Vagina (tissue), 2 donors: ENCODE data around the gene NDUFAF8. TPM values are rescaled to one million over a fixed set of nuclear protein-coding genes. Genes with fewer than 3 reads are reported as not detected.

ENCODE experiments used
- DNase-seq, 2 donors: peaks; one replicate each; pipeline ENCODE4 v3.0.0-alpha.2; 2017; ENCODE audit errors: extremely low spot score in 2 of 2
- H3K27ac ChIP-seq: fragments of 200-600 bp; sonication (generic); one replicate; pipeline ENCODE4 v1.5.1; 2019
- H3K27me3 ChIP-seq: fragments of 200-600 bp; sonication (generic); one replicate; pipeline ENCODE4 v1.5.1; 2019
- H3K36me3 ChIP-seq, 2 donors: fragments of 200-600 bp; sonication (generic); one replicate each; pipeline ENCODE4 v1.5.1; 2017 to 2019
- H3K4me1 ChIP-seq: fragments of 200-600 bp; sonication (generic); one replicate; pipeline ENCODE4 v1.5.1; 2019
- H3K4me3 ChIP-seq, 2 donors: fragments of 200-600 bp; sonication (generic); 1 replicate in 1 of 2; 2 replicates in 1 of 2; pipeline ENCODE4 v1.5.1; 2016 to 2019
- H3K9me3 ChIP-seq: fragments of 200-600 bp; sonication (generic); one replicate; pipeline ENCODE4 v1.5.1; 2019
- CTCF ChIP-seq, 3 experiments: fragments of 450-650 bp in 2 of 3; fragments of 200-600 bp in 1 of 3; sonication (generic) in 1 of 3; IDR thresholded peaks; one replicate each; pipeline ENCODE4 v1.5.1; 2017 to 2019; ENCODE audit warnings: antibody characterized with exemption in 3 of 3, mild to moderate bottlenecking in 2 of 3, moderate library complexity in 2 of 3
- POLR2A ChIP-seq, 2 donors: fragments of 450-650 bp; IDR thresholded peaks; one replicate each; pipeline ENCODE4 v1.6.1; 2017; ENCODE audit warnings: antibody characterized with exemption in 2 of 2, mild to moderate bottlenecking in 2 of 2, moderate library complexity in 2 of 2
- POLR2AphosphoS5 ChIP-seq, 2 donors: sonication (generic); formaldehyde crosslinking; IDR thresholded peaks; one replicate each; pipeline ENCODE4 v1.9.0; 2017; ENCODE audit warnings: antibody characterized with exemption in 2 of 2, mild to moderate bottlenecking in 2 of 2, low read depth in 1 of 2; ENCODE audit not compliant: insufficient read depth in 1 of 2
- intact Hi-C: fragments of 100-400 bp; cut with DNase I; formaldehyde crosslinking; loops from one replicate; pipeline ENCODE4 v1.15.1; 2023
- total RNA-seq: library from RNA; depleted of rRNA; stranded (reverse); fragments of >200 nt; gene quantifications from one replicate; pipeline ENCODE4 v1.2.3, GENCODE V29; 2016

NDUFAF8 gene
- 52.5 TPM for total RNA-seq

GRCh38 chr17:81238815-81239713, at the start of gene NDUFAF8, which contains the start of gene TEPSIN:
TSS of gene NDUFAF8 (plus strand) at chr17:81239318. CDS start at chr17:81239364, 46 bp downstream.
TSS of gene TEPSIN (minus strand) at chr17:81239055. CDS start at chr17:81239033, 22 bp downstream.
- Histone ChIP-seq H3K27me3 (no peaks in the 10 kb centered on the region), H3K27ac (peak within 1 kb of the TSS; percentile 80), H3K4me3 (peak within 1 kb of the TSS; percentile 77 to 98), H3K36me3 (no peaks in the 10 kb centered on the region), H3K4me1 (peaks cover 52% of the 10 kb centered on the region), H3K9me3 (no peaks in the 10 kb centered on the region)
- TF ChIP-seq CTCF (IDR thresholded peaks at IDR 0.05) = peak in 1 of 3 experiments; percentile 10
- TF ChIP-seq POLR2AphosphoS5 (IDR thresholded peaks at IDR 0.05; ENCODE audit: insufficient read depth in 1 of 2, low read depth in 1 of 2) = peak; percentile 80 to 95
- TF ChIP-seq POLR2A (IDR thresholded peaks at IDR 0.05) = peak in 1 of 2 donors; percentile 31
- intact Hi-C loops = no loop called here
- DNase-seq = peak; percentile 99

- no peaks in the 10 kb centered on the region for H3K9me3 ChIP-seq
- no peaks in the 10 kb centered on the region for H3K36me3 ChIP-seq
- no peak for DNase-seq
- H3K27ac ChIP-seq = no peak overlapping the region
- intact Hi-C loops = loop anchor here (1.0 to 10.0 kb wide), 2 partner anchors 24 to 185 kb away; no protein-coding TSS in a partner anchor
- H3K4me3 ChIP-seq = no peak overlapping the region
- TF ChIP-seq POLR2AphosphoS5 (IDR thresholded peaks at IDR 0.05; ENCODE audit: insufficient read depth in 1 of 2, low read depth in 1 of 2) (no peak), POLR2A (IDR thresholded peaks at IDR 0.05) (no peak), CTCF (IDR thresholded peaks at IDR 0.05) (no peak)
- H3K4me1 ChIP-seq = no peaks in the 10 kb centered on the region
- H3K27me3 ChIP-seq = no peaks in the 10 kb centered on the region
Measured at GRCh38 chr17:81189670-81190530, 49.2 kb upstream of the NDUFAF8 start.

- Histone ChIP-seq H3K4me3 (no peak overlapping the region), H3K9me3 (no peaks in the 10 kb centered on the region), H3K27ac (no peak overlapping the region), H3K27me3 (no peaks in the 10 kb centered on the region), H3K4me1 (no peaks in the 10 kb centered on the region), H3K36me3 (no peaks in the 10 kb centered on the region)
- intact Hi-C loops = loop anchor here (1.0 to 10.0 kb wide), 2 partner anchors 24 to 186 kb away; no protein-coding TSS in a partner anchor
- no peak for DNase-seq
- TF ChIP-seq POLR2A (IDR thresholded peaks at IDR 0.05) = no peak
- TF ChIP-seq POLR2AphosphoS5 (IDR thresholded peaks at IDR 0.05; ENCODE audit: insufficient read depth in 1 of 2, low read depth in 1 of 2) = no peak
- no peak for TF ChIP-seq CTCF (IDR thresholded peaks at IDR 0.05)
Measured at GRCh38 chr17:81190591-81190990, 48.5 kb upstream of the NDUFAF8 start.

- Histone ChIP-seq H3K36me3 (no peaks in the 10 kb centered on the region), H3K9me3 (no peaks in the 10 kb centered on the region), H3K27me3 (no peaks in the 10 kb centered on the region), H3K4me1 (no peaks in the 10 kb centered on the region), H3K4me3 (no peak overlapping the region), H3K27ac (no peak overlapping the region)
- intact Hi-C loops = loop anchor here (10.0 kb wide), 1 partner anchor 186 kb away; no protein-coding TSS in a partner anchor
- no peak for DNase-seq
- TF ChIP-seq POLR2A (IDR thresholded peaks at IDR 0.05) (no peak), CTCF (IDR thresholded peaks at IDR 0.05) (no peak), POLR2AphosphoS5 (IDR thresholded peaks at IDR 0.05; ENCODE audit: insufficient read depth in 1 of 2, low read depth in 1 of 2) (no peak)
Measured at GRCh38 chr17:81191116-81191515, 48.0 kb upstream of the NDUFAF8 start.
